Pancreas (tissue), 10 donors: ENCODE measurements around the gene TTLL8. TPM values are rescaled to one million over a fixed set of nuclear protein-coding genes. Genes with fewer than 3 reads are reported as not detected.

Experiments
- ATAC-seq, 4 donors: fragments of 200-7000 bp; cut with Tn5 transposase; one replicate each; pipeline versions ENCODE4 v1.8.0 to v1.9.1; 2020; ENCODE audit warnings: mild to moderate bottlenecking in 4 of 4, moderate library complexity in 4 of 4
- DNase-seq, 6 donors: peaks; one replicate each; pipeline ENCODE4 v3.0.0-alpha.2; 2020
- FAIRE-seq: peaks from 2 replicates; lab custom pipeline; 2012; peaks lifted over from hg19 to GRCh38; lab: Jason Lieb, UNC
- H3K27ac ChIP-seq, 4 donors: fragments of 200-600 bp; sonication (generic); 1 replicate in 3 of 4; 2 replicates in 1 of 4; pipeline versions ENCODE4 v1.5.0 to v1.8.0; 2020
- H3K27me3 ChIP-seq, 4 donors: fragments of 200-600 bp; one replicate each; pipeline ENCODE4 v1.8.0; 2021
- H3K36me3 ChIP-seq, 3 donors: fragments of 200-600 bp; sonication (generic) in 1 of 3; one replicate each; pipeline versions ENCODE4 v1.5.0 to v1.8.0; 2020 to 2021
- H3K4me1 ChIP-seq, 3 donors: fragments of 200-600 bp; one replicate each; pipeline ENCODE4 v1.8.0; 2021
- H3K4me3 ChIP-seq, 4 donors: fragments of 200-600 bp; sonication (generic) in 2 of 4; one replicate each; pipeline versions ENCODE4 v1.5.0 to v1.8.0; 2020 to 2021
- H3K9me3 ChIP-seq, 4 donors: fragments of 200-600 bp; one replicate each; pipeline ENCODE4 v1.8.0; 2021
- WGBS, 2 donors: extraction: QIAGEN DNeasy Blood & Tissue Kit; methylation state at CpG; one replicate each; pipeline ENCODE4 v1.1.7; 2013; 5-methylcytosine and 5-hydroxymethylcytosine counted together
- intact Hi-C, 3 donors: fragments of 100-400 bp; cut with DNase I; formaldehyde crosslinking; loops; one replicate each; pipeline versions ENCODE4 v1.11.1 to v1.14.2; 2022
- polyA plus RNA-seq, 2 donors: library from polyadenylated mRNA; stranded (reverse); fragments of 200-250 nt; gene quantifications; one replicate each; pipeline ENCODE4 v1.2.3, GENCODE V29; 2013
- total RNA-seq, 6 donors: library from RNA; stranded (reverse); fragmentation: NEBNext Ultra II Directional in 4 of 6; extraction: Animal tissue kit (Norgen Biotek cat#: 25700) in 4 of 6; gene quantifications; one replicate each; pipeline versions ENCODE4 v1.2.1 to v1.2.4, GENCODE V29; 2021 to 2023
- TF ChIP-seq, protein P1 (sequence below), 4 donors: fragments of 200-600 bp; sonication (generic) in 3 of 4; IDR thresholded peaks; one replicate each; pipeline versions ENCODE4 v1.5.0 to v1.8.0; 2021; ENCODE audit warnings: antibody characterized with exemption in 4 of 4
- donor health status: healthy with polysubstance abuse.
- donor health status: DM: no; HTN: no; CAD: no; lungs with moderate emphysema.
- donor health status: DM: no; HTN: no; CAD: no.
- donor health status: control.
- donor health status: control.
- donor health status: Bipolar disorder and iron deficiency.
- donor health status: DM: yes; HTN: yes; CAD: no.
- donor health status: DM: no; HTN: no; CAD: no.
- donor health status: DM: no; HTN: no; CAD: no.
- donor health status: DM: yes; HTN: yes; CAD: no.

The TTLL8 gene
- total and polyA plus RNA-seq, 8 donors: not detected

DNA sequence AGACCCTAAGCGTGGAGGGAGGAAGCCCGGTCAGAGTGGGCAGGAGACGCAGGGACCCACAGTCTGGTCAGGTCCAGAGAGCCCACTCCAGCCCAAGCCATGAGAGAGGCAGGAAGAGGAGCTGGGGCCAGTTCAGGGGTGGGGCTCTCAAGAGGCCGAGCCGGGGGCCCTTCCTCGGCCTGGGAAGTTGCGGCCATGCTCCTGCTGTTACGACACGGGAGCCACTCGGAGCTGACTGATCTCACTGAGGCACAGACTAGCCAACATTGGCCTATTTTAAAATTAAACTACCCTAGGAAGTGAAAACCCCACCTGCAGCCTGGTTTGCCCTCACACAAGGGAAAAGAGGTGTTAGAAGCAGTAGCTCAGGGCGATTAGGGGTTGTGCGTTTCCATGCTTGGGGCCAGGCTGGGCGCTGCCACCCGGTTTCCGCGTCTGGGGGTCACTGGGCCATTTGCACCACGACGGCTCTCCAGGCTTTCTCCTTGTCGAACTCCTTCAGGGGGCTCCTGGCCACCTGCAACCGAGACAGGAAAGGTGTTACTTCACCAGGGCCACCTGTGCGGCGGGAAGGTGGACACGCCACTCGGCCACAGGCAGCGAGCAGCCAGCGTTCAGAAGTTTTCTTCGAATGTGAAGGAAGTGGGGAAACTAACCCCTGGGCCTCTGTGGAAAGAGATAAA is 3.2 kb upstream of the TTLL8 start:
- 79 to 83% methylated on average over 27 of the region's 27 CpGs for WGBS, 2 donors
- H3K4me1 ChIP-seq: no peaks in the 10 kb centered on the region
- no peaks in the 10 kb centered on the region for H3K36me3 ChIP-seq
- H3K9me3 ChIP-seq: no peaks in the 10 kb centered on the region
- peaks cover 0 to 7% (median 0%) of the 10 kb centered on the region in 4 donors for H3K27me3 ChIP-seq
- DNase-seq: no peak
- intact Hi-C loops: no loop called here
- TF ChIP-seq, protein P1, sequence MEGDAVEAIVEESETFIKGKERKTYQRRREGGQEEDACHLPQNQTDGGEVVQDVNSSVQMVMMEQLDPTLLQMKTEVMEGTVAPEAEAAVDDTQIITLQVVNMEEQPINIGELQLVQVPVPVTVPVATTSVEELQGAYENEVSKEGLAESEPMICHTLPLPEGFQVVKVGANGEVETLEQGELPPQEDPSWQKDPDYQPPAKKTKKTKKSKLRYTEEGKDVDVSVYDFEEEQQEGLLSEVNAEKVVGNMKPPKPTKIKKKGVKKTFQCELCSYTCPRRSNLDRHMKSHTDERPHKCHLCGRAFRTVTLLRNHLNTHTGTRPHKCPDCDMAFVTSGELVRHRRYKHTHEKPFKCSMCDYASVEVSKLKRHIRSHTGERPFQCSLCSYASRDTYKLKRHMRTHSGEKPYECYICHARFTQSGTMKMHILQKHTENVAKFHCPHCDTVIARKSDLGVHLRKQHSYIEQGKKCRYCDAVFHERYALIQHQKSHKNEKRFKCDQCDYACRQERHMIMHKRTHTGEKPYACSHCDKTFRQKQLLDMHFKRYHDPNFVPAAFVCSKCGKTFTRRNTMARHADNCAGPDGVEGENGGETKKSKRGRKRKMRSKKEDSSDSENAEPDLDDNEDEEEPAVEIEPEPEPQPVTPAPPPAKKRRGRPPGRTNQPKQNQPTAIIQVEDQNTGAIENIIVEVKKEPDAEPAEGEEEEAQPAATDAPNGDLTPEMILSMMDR (IDR thresholded peaks at IDR 0.05): no peak
- ATAC-seq: no peak
- H3K4me3 ChIP-seq: no peak overlapping the region
- FAIRE-seq: no peak
- no peak overlapping the region for H3K27ac ChIP-seq

DNA sequence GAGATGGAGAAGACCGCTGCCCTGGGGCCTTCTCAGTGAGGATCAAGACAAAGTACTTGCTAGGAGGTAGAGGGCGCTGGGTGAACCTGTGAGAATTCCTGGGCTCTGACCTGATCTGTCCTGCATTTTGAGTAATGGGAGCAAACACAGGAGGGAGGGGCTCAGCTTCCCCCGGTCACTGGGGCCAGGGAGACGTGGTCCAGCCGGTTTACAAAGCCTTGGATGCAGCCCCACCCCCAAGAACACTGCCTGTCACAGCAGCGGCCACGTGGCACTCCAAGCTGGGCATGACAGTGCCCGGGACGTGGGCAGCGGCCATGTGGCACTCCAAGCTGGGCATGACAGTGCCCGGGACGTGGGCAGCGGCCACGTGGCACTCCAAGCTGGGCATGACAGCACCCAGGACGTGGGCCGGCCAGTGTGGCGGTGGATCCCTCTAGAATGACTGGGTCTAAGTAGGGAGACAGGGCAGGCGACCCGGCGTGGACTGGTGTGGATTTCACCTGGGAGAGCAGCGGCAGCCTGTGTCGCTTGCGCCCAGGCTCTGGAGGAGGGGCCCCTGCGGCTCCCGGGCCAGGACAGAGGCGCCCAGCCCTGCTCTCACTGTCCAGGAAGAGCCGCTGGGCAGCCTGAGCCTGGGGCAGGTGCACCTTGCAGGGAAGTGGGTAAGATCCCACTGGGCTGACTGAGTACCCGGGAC is 2.5 kb upstream of the TTLL8 start:
- H3K4me3 ChIP-seq: no peak overlapping the region
- ATAC-seq: peak; percentile 45 to 83 (median 78)
- intact Hi-C loops: no loop called here
- WGBS, 2 donors: 33 to 35% methylated on average over 28 of the region's 28 CpGs
- H3K27ac ChIP-seq: no peak overlapping the region
- no peaks in the 10 kb centered on the region for H3K4me1 ChIP-seq
- peaks cover 0 to 7% (median 0%) of the 10 kb centered on the region in 4 donors for H3K27me3 ChIP-seq
- TF ChIP-seq, protein P1 (IDR thresholded peaks at IDR 0.05): no peak
- no peaks in the 10 kb centered on the region for H3K36me3 ChIP-seq
- H3K9me3 ChIP-seq: no peaks in the 10 kb centered on the region
- no peak for FAIRE-seq
- DNase-seq: peak in 5 of 6 donors; percentile 42 to 78 (median 64)

DNA sequence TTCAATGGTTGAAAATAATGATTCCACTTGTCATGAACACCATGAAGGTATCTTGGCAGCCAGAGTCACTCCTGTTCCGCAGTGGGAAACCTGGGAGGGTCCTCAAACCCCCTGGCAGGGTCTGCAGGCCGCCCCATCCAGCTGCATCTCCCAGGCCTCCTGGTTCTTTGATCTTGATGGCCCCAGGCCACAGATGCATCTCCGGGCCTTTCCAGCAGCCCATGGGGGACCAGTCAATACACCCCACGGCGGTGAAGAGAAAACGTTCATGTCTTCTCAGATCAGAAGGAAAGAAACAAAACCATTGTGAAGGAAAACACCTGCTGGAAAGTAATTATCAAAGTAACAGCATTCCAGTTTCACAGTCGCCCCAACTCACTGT is 1.8 kb upstream of the TTLL8 start:
- intact Hi-C loops: no loop called here
- ATAC-seq: no peak
- no peak for DNase-seq
- no peak for FAIRE-seq
- 83 to 85% methylated on average over 7 of the region's 7 CpGs for WGBS, 2 donors
- H3K4me3 ChIP-seq: no peak overlapping the region
- no peak overlapping the region for H3K27ac ChIP-seq
- TF ChIP-seq, protein P1 (IDR thresholded peaks at IDR 0.05): no peak
- peaks cover 0 to 7% (median 0%) of the 10 kb centered on the region in 4 donors for H3K27me3 ChIP-seq
- no peaks in the 10 kb centered on the region for H3K4me1 ChIP-seq
- no peaks in the 10 kb centered on the region for H3K36me3 ChIP-seq
- no peaks in the 10 kb centered on the region for H3K9me3 ChIP-seq

DNA sequence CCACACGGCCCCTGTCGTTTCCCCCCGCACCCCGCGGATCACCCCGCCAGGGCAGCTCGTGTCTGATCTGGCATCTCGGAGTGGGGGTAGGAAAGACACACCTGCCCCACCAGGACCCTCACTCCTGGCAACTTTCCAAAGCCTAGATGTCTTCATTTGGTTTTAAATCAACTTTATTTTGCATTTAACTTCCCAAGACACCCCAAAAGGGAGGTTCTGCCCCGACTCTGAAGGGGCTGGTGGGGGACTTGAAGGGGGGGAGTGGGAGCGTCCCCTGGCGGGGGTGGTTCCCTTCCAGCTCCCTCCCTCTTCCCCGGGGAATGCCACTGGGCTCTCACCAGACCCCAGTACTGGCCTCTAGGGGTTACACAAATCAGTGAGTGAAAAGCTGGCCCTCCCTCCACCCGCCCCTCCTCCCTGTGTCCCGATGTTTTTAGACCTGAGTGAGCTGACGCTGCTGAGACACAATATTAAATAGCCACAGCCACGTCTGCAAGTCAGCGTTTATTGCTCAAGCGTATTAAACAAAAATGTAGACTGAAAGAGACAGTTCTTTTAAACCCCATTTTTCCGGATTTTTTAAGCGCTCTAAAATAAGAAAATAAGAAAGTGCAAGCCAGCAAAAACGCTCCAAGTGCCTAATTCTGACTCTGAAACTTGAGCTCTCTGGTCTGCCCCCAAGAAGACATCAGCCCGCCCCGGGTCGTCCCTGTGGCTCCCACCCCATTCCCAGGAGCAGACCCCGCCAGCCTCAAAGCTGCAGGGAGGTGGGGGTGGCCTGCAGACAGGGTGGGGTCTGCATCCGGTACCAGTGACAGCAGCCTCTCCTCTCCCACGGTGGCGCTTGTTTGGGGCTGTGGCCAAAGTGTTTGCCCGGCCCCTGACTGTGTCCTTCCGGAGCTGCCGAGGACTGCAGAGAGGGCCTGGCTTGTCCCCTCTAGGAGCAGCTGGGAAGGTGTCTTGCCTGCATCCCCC is 1.1 kb upstream of the TTLL8 start:
- DNase-seq (no peak), FAIRE-seq (no peak), ATAC-seq (no peak)
- TF ChIP-seq, protein P1 (IDR thresholded peaks at IDR 0.05): no peak
- intact Hi-C loops: no loop called here
- Histone ChIP-seq H3K4me1 (no peaks in the 10 kb centered on the region), H3K27ac (no peak overlapping the region), H3K9me3 (no peaks in the 10 kb centered on the region), H3K36me3 (no peaks in the 10 kb centered on the region), H3K27me3 (peaks cover 0 to 7% (median 0%) of the 10 kb centered on the region in 4 donors), H3K4me3 (no peak overlapping the region)
- WGBS, 2 donors: 43 to 51% methylated on average over 30 to 31 of the region's 31 CpGs
